HL-60 (cell line): ENCODE measurements around the gene EID3.

Experiments used
- CTCF ChIP-seq: IDR thresholded peaks from one replicate; pipeline ENCODE4 v1.5.1; 2011; ENCODE audit warnings: low read length, control low read depth, inconsistent platforms; ENCODE audit not compliant: insufficient read depth
- GABPA ChIP-seq: IDR thresholded peaks from 2 replicates; pipeline ENCODE4 v1.6.1; 2012; ENCODE audit warnings: low read depth

GRCh38 chr12:104263026-104263425 is 40.5 kb upstream of the EID3 start:
- TF ChIP-seq CTCF (no peak), GABPA (no peak)
